ENCODE results near the gene CMTR2.

Gene CMTR2

GRCh38 chr16:71264299-71264698 lies 24.9 kb downstream of the CMTR2 start:
- DNase-seq = no peak

DNA sequence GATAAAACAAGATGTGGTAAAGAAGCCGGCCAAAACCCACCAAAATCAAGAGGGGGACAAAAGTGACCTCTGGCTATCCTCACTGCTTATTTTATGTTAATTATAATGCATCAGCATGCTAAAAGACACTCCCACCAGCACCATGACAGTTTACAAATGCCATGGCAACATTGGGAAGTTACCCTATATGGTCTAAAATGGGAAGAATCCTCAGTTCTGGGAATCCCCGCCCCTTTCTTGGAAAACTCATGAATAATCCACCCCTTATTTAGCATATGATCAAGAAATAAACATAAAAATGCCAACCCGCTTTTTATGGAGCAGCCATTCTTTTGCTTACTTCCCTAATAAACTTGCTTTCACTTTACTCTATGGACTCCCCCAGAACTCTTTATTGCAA lies 25.6 kb downstream of the CMTR2 start:
- DNase-seq = no peak

DNA sequence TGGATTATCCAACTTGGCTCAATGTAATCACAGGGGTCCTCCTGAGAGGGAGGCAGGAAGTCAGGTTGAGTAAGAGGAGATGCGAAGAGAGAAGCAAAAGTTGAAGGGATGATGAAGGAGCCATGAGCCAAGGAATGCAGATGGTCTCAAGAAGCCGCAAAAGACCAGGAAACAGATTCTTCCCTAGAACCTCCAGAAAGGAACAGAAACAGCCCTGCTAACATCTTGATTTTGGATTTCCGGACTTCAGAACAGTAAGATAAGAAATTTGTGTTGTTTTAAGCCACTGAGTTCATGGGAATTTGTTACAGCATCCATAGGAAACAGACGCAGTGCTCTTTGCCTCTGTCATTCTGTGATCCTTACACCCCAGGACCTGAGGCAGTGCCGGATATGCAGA lies 26.8 kb downstream of the CMTR2 start:
- no peak for DNase-seq

GRCh38 chr16:71260995-71261394 lies 28.2 kb downstream of the CMTR2 start:
- DNase-seq = no peak

DNA sequence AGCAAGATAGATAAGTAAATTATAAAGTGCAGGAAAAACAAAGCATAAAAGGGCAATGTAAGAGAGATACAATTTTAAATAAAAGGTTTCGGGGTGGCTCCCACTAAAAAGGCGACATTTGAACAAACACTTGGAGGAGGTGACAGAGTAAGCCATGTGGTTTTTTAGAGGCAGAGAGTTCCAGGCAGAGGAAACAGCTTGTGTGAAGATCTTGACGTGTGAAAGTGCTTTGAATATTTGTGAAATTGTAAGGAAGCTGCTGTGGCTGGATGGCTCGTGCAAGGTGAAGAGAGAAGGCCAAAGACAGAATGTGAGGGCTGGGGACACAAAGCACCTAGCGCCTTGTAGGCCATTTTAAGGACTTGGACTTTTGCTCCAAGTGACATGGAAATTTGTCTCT lies 30.1 kb downstream of the CMTR2 start:
- no peak for DNase-seq

DNA sequence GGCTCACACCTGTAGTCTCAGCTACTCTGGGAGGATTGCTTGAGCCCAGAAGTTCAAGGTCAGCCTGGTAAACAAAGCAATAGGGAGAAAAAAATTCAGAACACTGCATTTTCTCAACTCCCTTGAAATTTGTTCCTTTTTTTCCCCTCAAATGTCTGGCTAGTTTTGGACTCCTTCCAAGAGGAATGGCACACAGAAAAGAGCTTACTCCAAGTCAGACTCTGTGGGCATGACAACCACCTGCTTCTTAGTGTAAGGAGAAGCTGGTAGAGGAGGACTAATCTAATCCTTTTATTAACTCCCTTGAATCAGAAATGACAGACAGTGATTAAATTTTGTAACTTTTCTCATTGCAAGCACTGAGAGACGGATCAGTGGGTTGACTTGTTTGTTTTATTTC lies 30.8 kb downstream of the CMTR2 start:
- no peak for DNase-seq

- DNase-seq = no peak
These were observed 31.4 kb downstream of the CMTR2 start for GRCh38 chr16:71257768-71258167.

DNA sequence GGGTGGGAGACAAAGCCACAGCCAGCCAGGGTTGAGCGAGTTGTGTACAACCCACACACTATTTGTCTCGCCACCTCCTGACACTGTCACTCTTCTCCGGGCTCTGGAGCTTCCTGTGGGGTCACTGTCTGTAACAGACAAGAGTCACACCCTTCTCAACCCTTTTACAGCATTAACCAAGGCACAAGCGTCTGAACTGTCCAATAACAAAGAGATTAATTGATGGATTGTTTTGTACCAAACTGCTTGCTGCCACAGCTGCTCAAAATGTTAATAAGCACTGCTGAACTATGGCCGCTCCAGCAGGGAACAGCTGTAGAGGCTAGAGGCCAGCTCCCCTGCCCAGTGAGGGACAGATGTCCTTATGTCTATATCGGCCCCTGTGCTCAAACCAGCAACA lies 33.5 kb downstream of the CMTR2 start:
- no peak for DNase-seq

DNA sequence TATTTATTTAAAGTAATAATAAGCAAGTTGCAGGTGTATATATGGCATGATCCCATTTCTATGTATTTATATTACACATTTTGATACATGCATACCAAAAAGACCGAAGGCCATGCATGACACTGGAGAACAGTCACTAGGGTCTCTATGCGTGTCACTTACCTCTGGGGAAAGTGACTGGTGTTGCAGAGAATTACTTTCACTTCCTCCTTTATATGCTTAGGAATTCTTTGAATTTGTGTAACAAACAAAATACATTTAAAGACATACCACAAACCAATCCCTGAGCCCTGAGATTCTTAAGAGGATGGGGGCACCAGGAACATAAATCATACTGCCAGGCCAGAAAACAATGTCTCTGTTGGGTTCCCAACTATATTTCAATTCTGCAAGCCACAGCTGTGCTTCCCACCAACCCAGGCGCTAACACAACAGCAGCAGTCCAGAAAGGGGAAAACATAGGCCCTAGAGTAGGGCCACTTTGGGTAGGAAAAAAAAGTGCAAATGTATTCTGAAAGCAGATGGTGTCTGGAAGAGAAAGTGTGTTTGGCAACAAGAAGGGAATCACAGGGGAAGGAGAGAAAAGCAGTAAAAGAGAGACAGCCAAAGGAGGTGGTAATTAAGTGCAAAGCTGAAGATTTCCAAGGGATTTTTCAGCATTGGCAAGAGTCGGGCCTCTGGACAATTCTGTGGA lies 34.2 kb downstream of the CMTR2 start:
- peak; percentile 35 for DNase-seq

GRCh38 chr16:71250461-71251235 lies 38.6 kb downstream of the CMTR2 start:
- DNase-seq = no peak

- DNase-seq = peak; percentile 22
These were observed 39.8 kb downstream of the CMTR2 start for GRCh38 chr16:71249399-71249798.

DNA sequence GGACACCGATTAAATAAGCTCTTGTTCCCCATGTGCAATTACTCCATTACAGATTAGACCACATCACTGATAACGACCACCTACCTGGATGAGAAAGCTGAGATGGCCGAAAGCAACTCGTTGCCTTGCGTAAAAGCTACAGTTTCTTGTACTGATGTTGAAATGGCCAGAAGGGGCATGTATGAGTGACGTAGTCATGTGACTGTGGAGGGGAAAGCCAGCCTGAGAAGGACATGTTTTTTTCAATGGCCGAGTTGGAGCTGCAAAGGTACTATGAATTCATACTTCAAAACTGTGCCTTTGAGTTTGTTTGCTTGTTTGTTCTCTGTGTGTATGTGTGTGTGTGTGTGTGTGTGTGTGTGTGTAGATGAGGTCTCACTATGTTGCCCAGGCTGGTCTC lies 41.7 kb downstream of the CMTR2 start:
- no peak for DNase-seq

DNA sequence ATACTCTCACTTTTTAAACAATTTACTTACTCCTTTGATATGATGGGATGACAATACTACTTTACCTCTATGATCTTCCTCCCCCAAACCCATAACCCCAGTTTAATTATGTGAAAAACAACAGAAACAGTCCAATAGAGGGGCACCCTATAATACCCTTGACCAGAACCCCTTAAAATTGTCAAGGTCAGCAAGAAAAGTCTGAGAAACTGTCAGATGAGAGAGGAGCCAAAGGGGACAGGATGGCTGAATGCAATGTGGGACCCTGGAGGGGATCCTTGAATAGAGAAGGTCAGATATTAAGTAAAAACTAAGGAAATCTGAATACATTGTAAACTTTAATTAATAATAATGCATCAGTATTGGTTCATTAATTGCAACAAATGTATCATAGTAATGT lies 42.9 kb downstream of the CMTR2 start:
- no peak for DNase-seq

GRCh38 chr16:71244521-71244920 lies 44.7 kb downstream of the CMTR2 start:
- no peak for DNase-seq

DNA sequence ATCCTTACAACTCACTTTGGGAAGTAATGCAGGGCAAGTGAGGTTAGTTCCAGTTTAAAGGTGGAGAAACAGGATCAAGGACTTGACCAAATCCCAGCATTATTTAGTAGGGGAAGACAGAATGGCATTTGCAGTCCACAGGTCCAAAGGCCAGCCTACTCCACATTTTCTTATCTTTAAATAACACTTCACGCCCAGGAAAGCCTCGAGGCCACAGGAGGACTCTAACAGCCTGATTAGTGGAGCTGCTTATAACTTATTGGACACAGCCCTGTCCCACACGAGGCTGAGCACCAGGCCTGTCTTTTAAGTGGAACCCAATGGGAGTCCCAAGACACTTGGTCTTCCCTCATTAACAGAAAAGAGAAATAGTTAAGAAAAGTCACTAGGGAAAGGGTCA lies 46.6 kb downstream of the CMTR2 start:
- DNase-seq = no peak

DNA sequence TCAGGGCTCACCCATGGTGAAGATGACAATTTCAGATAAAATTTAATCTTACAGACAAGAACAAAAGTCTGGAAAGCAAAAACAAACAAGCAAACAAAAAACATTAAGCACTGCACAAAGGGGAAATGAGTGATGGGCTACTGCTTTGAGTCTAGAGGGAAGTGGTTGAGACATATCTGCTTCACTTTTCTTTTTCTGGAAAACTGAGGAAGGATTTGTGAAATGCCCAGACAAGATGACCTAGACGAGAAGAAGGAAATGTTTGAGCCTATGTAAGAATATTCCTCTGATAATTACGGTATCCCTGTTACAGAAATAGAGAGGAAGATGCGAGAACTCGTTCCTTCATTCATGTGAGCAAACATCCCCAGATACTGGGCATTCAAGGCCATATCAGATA lies 47.2 kb downstream of the CMTR2 start:
- DNase-seq = no peak

All from MV-4-11 (cell line).